ENCODE data around the gene SMC6.

Gene SMC6

GRCh38 chr2:17646838-17647701 lies 106.5 kb downstream of the SMC6 start:
- H3K9me3 ChIP-seq (ENCODE audit: insufficient read depth, low read depth, low read length), result no peaks in the 10 kb centered on the region
- WGBS, result 93% methylated on average over 5 of the region's 5 CpGs

DNA sequence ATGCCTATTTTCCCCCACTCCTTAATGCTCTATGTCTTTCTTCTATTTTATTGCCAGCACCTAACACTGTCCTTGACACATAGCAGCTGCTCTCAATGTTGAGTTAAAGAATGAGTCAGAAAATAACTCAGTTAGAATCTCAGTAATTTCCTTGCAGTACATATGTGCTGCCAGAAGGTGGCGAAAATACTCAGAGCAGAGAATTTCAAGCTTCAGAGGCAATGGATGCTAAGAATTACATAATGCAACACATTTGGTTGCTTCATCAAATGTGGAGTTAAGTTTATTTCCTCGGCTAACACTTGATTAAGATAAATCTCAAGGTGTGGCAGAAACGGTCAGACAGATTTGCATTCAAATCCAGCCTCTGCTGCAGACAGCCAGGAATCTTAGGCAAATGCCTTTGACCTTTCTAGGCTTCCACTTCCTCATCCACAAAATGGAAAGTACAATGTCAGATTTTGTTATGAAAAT lies 107.5 kb downstream of the SMC6 start:
- Histone ChIP-seq H3K4me3 (ENCODE audit: low read length) (no peak overlapping the region), H3K9me3 (ENCODE audit: insufficient read depth, low read depth, low read length) (no peaks in the 10 kb centered on the region), H3K27me3 (ENCODE audit: insufficient read depth, low read length) (no peaks in the 10 kb centered on the region), H3K27ac (ENCODE audit: low read depth, low read length) (no peak overlapping the region), H3K36me3 (ENCODE audit: insufficient read depth, low read length) (peaks cover 6% of the 10 kb centered on the region; the same call in 1 of the 2 replicates), H3K4me1 (ENCODE audit: insufficient read depth, low read length) (peaks cover 9% of the 10 kb centered on the region; the same call in 1 of the 2 replicates), H3K9ac (ENCODE audit: low read depth, low read length) (no peak overlapping the region)
- WGBS, result 13% methylated on average over 3 of the region's 3 CpGs

More at GRCh38 chr2:17646838-17647701, 106.5 kb downstream of the SMC6 start:
- no peaks in the 10 kb centered on the region for H3K27me3 ChIP-seq (ENCODE audit: insufficient read depth, low read length)
- peaks cover 9% of the 10 kb centered on the region; the same call in 1 of the 2 replicates for H3K4me1 ChIP-seq (ENCODE audit: insufficient read depth, low read length)
- H3K27ac ChIP-seq (ENCODE audit: low read depth, low read length), result no peak overlapping the region
- H3K36me3 ChIP-seq (ENCODE audit: insufficient read depth, low read length), result peaks cover 6% of the 10 kb centered on the region; the same call in 1 of the 2 replicates
- no peak overlapping the region for H3K9ac ChIP-seq (ENCODE audit: low read depth, low read length)
- H3K4me3 ChIP-seq (ENCODE audit: low read length), result no peak overlapping the region

- H3K4me3 ChIP-seq (ENCODE audit: low read length), result no peak overlapping the region
- H3K9ac ChIP-seq (ENCODE audit: low read depth, low read length), result no peak overlapping the region
- no peak overlapping the region for H3K27ac ChIP-seq (ENCODE audit: low read depth, low read length)
- no peaks in the 10 kb centered on the region for H3K9me3 ChIP-seq (ENCODE audit: insufficient read depth, low read depth, low read length)
- H3K36me3 ChIP-seq (ENCODE audit: insufficient read depth, low read length), result peaks cover 6% of the 10 kb centered on the region; the same call in 1 of the 2 replicates
- peaks cover 9% of the 10 kb centered on the region; the same call in 1 of the 2 replicates for H3K4me1 ChIP-seq (ENCODE audit: insufficient read depth, low read length)
- 90% methylated on average over 4 of the region's 4 CpGs for WGBS
- H3K27me3 ChIP-seq (ENCODE audit: insufficient read depth, low read length), result no peaks in the 10 kb centered on the region
Observed at GRCh38 chr2:17644997-17645720, 108.5 kb downstream of the SMC6 start.

DNA sequence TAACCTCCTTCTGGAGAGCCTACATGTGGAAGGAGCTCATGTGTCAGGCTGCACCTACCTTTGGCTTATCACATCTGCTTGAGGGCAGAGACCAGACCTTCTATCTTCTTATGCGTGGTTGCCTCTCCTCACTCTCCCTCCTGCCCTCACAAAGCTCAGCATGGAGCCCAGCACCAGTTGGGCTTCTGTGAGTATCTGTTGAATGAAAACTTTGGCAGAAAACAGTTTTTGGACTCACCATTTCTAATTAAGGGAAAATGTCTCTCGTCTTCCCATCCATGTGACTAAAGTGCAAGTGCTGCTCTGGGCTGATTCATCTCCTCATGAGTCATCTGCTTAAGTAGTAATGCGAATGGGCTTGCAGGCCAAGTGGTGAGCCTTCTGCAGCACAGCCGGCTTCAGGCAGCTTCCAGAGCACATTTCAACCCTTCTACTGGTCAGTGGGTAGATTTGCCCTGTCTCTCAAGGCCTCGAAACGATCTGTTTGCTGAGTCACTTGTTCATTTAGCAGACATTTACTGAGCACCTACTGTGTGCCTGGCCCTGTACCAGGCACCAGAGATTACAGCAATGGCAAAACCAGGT lies 110.5 kb downstream of the SMC6 start:
- Histone ChIP-seq H3K4me1 (ENCODE audit: insufficient read depth, low read length) (peaks cover 9% of the 10 kb centered on the region; the same call in 1 of the 2 replicates), H3K9me3 (ENCODE audit: insufficient read depth, low read depth, low read length) (no peaks in the 10 kb centered on the region), H3K27me3 (ENCODE audit: insufficient read depth, low read length) (no peaks in the 10 kb centered on the region), H3K27ac (ENCODE audit: low read depth, low read length) (no peak overlapping the region), H3K36me3 (ENCODE audit: insufficient read depth, low read length) (no peaks in the 10 kb centered on the region), H3K9ac (ENCODE audit: low read depth, low read length) (no peak overlapping the region), H3K4me3 (ENCODE audit: low read length) (no peak overlapping the region)
- 80% methylated on average over 6 of the region's 6 CpGs for WGBS

GRCh38 chr2:17640406-17640805 lies 113.2 kb downstream of the SMC6 start:
- Histone ChIP-seq H3K27me3 (ENCODE audit: insufficient read depth, low read length) (no peaks in the 10 kb centered on the region), H3K9me3 (ENCODE audit: insufficient read depth, low read depth, low read length) (no peaks in the 10 kb centered on the region), H3K36me3 (ENCODE audit: insufficient read depth, low read length) (no peaks in the 10 kb centered on the region), H3K27ac (ENCODE audit: low read depth, low read length) (no peak overlapping the region), H3K4me3 (ENCODE audit: low read length) (no peak overlapping the region), H3K9ac (ENCODE audit: low read depth, low read length) (no peak overlapping the region), H3K4me1 (ENCODE audit: insufficient read depth, low read length) (peaks cover 11% of the 10 kb centered on the region)
- 100% methylated on average over 1 of the region's 2 CpGs for WGBS

GRCh38 chr2:17638196-17638743 lies 115.3 kb downstream of the SMC6 start:
- Histone ChIP-seq H3K9me3 (ENCODE audit: insufficient read depth, low read depth, low read length) (no peaks in the 10 kb centered on the region), H3K4me1 (ENCODE audit: insufficient read depth, low read length) (peaks cover 5% of the 10 kb centered on the region; the same call in 1 of the 2 replicates), H3K27me3 (ENCODE audit: insufficient read depth, low read length) (no peaks in the 10 kb centered on the region), H3K9ac (ENCODE audit: low read depth, low read length) (no peak overlapping the region), H3K4me3 (ENCODE audit: low read length) (no peak overlapping the region), H3K27ac (ENCODE audit: low read depth, low read length) (no peak overlapping the region), H3K36me3 (ENCODE audit: insufficient read depth, low read length) (no peaks in the 10 kb centered on the region)
- WGBS, result 97% methylated on average over 7 of the region's 7 CpGs

- Histone ChIP-seq H3K27me3 (ENCODE audit: insufficient read depth, low read length) (no peaks in the 10 kb centered on the region), H3K9me3 (ENCODE audit: insufficient read depth, low read depth, low read length) (no peaks in the 10 kb centered on the region), H3K9ac (ENCODE audit: low read depth, low read length) (no peak overlapping the region), H3K27ac (ENCODE audit: low read depth, low read length) (no peak overlapping the region), H3K36me3 (ENCODE audit: insufficient read depth, low read length) (no peaks in the 10 kb centered on the region; the same call in 1 of the 2 replicates), H3K4me1 (ENCODE audit: insufficient read depth, low read length) (peaks cover 11% of the 10 kb centered on the region; the same call in 1 of the 2 replicates), H3K4me3 (ENCODE audit: low read length) (no peak overlapping the region)
- 85% methylated on average over 8 of the region's 8 CpGs for WGBS
Observed at GRCh38 chr2:17637131-17637906, 116.3 kb downstream of the SMC6 start.

DNA sequence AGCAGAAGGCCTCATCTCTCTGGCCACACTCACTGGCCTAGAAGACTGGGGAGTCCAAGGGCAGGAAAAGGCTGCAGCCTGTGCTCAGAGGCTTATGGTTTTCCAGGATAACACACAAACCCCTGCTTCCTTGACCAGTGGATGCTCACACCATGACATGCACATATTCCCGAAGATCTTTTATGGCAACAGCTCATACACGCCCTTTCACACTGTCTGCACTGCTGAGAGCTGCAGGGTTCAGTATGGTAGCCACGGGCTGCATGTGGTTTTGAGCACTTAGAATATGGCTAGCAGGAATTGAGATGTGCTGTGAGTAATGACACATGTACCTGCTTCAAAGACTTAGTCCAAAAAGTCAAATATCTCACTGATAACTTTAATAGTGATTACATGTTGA lies 117.4 kb downstream of the SMC6 start:
- peaks cover 11% of the 10 kb centered on the region; the same call in 1 of the 2 replicates for H3K4me1 ChIP-seq (ENCODE audit: insufficient read depth, low read length)
- 90% methylated on average over 3 of the region's 3 CpGs for WGBS
- H3K4me3 ChIP-seq (ENCODE audit: low read length), result no peak overlapping the region
- peaks cover 5% of the 10 kb centered on the region; the same call in 1 of the 2 replicates for H3K36me3 ChIP-seq (ENCODE audit: insufficient read depth, low read length)
- no peak overlapping the region for H3K9ac ChIP-seq (ENCODE audit: low read depth, low read length)
- H3K9me3 ChIP-seq (ENCODE audit: insufficient read depth, low read depth, low read length), result no peaks in the 10 kb centered on the region
- no peaks in the 10 kb centered on the region for H3K27me3 ChIP-seq (ENCODE audit: insufficient read depth, low read length)
- H3K27ac ChIP-seq (ENCODE audit: low read depth, low read length), result no peak overlapping the region

- 0 out of 2 replicates have a peak, but pooled peaks cover under 1% of the 10 kb centered on the region for H3K9me3 ChIP-seq (ENCODE audit: insufficient read depth, low read depth, low read length)
- H3K4me3 ChIP-seq (ENCODE audit: low read length), result no peak overlapping the region
- H3K27me3 ChIP-seq (ENCODE audit: insufficient read depth, low read length), result no peaks in the 10 kb centered on the region
- H3K9ac ChIP-seq (ENCODE audit: low read depth, low read length), result no peak overlapping the region
- 93% methylated on average over 4 of the region's 4 CpGs for WGBS
- H3K27ac ChIP-seq (ENCODE audit: low read depth, low read length), result no peak overlapping the region
- peaks cover 11% of the 10 kb centered on the region; the same call in 1 of the 2 replicates for H3K4me1 ChIP-seq (ENCODE audit: insufficient read depth, low read length)
- H3K36me3 ChIP-seq (ENCODE audit: insufficient read depth, low read length), result peaks cover 7% of the 10 kb centered on the region; the same call in 1 of the 2 replicates
Observed at GRCh38 chr2:17634997-17635396, 118.6 kb downstream of the SMC6 start.

- Histone ChIP-seq H3K27me3 (ENCODE audit: insufficient read depth, low read length) (no peaks in the 10 kb centered on the region), H3K4me3 (ENCODE audit: low read length) (no peak overlapping the region), H3K36me3 (ENCODE audit: insufficient read depth, low read length) (peaks cover 20% of the 10 kb centered on the region), H3K27ac (ENCODE audit: low read depth, low read length) (no peak overlapping the region), H3K9me3 (ENCODE audit: insufficient read depth, low read depth, low read length) (peaks cover 11% of the 10 kb centered on the region), H3K4me1 (ENCODE audit: insufficient read depth, low read length) (peaks cover 6% of the 10 kb centered on the region; the same call in 1 of the 2 replicates), H3K9ac (ENCODE audit: low read depth, low read length) (no peak overlapping the region)
- WGBS, result 95% methylated on average over 4 of the region's 4 CpGs
Observed at GRCh38 chr2:17630089-17630488, 123.5 kb downstream of the SMC6 start.

Measured in HUES64 (cell line).